Midbrain (tissue), 1 donor: ENCODE results near the gene A3GALT2.
A peak's percentile ranks its signal among the peaks of the same experiment; 100 is the strongest.

Source experiments
- DNase-seq: peaks from one replicate; lab custom pipeline; 2025; lab: John Stamatoyannopoulos, UW

The A3GALT2 gene

DNA sequence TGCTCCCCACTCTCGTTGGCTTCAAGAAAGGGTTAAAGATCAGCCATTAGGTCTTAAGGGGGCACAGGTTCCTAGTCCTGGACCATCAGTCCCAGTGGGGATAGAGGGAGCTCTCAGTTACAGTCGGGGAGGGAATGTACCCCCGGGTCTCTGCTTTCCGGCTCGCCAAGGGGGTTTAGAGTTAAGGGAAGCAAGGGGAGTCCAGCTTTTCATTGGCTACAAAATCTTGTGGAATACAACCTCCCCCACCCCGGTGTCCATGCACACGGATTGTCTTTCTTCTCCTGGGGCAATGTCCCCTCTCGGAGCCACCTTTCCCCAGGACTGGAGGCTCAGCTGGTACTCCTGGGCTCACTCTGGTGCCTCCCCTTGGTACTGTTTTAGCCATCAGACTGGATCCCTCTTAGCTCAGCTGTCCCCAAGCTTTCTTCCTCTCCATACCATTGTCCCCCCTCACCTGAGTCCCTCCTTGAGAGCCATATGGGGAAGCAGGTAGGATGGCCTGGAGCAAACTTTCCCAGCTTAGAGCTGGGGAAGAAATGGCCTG, at the start of gene A3GALT2:
TSS of gene A3GALT2 (minus strand) at position 480 of the 547 bp plus-strand sequence. CDS start at position 480, 0 bp downstream.
- DNase-seq = no peak

DNA sequence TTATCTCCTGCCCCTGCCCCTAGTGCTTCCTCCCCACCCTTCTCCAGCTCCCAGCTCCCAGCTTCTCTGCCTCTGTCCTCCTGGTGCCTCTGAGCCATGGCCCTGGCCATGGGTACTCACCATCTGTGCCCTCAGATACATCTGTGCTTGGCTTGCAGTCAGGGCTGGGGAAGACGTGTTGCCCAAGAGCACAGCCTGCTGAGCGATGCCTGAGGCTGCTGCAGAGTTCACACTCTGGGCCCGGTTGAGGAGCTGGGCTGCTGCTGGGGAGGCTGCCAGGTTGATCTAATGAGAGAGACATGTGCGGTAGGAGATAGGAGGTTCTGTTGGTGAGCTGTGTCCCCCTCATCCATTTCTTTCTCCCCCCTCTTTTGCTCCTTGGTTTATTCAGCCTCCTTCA, 49.4 kb upstream of the A3GALT2 start:
- no peak for DNase-seq

DNA sequence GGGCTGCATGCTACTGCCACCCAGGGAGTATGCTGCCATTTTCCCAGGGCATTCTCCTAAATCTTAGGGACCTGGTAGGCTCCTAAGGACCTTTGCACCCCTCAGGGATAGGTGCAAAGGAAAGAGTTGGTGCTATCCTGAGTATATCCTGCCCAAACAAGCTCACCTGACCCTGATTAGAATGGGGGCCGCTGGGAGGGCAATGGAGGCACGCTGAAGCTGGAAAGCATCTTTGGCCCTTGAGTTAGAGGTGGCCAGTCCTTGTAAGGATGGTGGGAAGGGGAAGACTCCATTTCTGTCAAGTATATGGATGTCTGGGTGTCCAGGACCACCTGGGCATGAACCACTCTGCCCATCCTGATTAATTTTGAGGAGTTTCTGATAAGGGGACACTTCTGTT, 48.9 kb upstream of the A3GALT2 start:
- DNase-seq = no peak

DNA sequence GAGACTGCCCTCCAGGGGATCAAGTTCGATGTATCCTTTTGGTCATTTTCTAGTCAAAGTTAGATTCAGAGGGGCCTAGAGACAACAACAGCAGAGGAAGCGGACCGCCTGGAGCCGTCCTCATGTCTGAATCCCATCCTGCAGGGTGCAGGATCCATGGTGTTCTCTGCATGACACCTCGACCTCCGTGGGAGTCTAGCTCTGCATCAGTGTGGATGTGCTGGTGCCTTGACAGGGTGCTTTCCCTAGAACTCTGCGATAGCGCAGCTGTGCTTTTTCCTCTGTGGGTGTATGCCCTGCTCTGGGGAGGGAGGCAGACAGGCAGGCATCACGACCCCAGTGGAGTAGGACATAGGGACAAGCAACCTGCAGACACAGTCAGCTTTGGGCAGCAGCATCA, 48.2 kb upstream of the A3GALT2 start:
- DNase-seq = no peak

DNA sequence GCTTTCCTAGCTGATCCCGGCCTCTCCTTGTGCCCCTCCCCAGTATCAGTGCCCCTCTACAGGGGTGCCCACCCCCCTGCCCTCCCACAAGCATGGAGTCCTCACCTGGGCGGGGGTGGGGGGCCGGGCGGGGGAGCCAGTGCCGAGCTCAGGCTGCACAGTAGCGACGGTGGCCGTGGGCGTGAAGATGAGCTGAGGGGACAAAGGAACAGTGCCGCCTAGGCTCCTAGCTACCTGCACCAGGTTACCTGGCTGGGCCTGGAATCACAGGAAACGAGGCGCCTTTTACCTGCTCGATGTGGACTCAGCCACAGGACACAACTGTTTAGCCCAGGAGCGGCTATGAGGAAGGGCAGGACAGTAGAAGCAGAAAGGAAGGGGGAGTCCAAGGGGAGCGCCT, 47.5 kb upstream of the A3GALT2 start:
- no peak for DNase-seq

DNA sequence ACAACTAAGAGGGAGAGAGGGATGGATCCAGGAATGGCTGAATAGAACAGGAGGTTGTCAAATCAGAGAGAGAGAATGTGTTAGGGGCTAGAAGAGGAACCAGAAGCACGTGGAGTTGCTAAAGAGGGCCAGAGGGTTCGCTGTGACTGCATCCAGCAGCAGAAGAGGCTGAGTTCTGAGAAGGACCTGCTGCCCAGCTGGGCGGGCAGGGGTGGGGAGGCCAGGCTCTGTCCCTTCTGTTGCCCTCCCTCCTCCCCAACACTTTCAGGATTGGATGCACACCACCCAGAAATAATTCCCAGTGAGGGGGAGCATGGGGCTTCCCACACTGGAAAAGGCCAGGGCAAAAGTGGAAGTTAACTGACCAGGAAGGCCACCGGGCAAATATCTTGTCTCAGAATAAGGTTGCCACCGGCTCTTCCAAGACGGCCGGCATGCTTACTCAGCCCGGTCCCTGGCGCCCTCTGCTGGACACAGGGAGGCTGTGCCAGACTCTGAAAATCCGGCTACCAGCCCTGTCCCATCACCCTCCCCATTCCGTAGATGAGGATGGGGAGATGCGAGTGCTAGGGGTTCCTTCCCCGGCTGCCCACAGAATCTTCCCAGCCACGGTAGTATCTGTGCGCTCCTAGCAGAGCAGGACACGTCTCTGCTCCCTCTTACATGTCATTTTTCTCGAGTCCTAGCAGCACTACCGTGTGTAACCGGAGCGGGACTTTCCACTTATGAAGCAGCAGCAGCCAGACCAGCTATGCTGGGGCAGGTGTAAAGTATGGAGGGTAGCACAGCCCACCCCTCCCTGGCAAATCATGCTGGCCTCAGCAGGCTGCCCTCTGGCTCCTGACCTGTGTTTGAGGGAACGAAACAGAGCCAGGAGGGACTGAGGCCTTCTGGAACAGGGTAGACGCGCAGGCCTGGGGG, 46.8 kb upstream of the A3GALT2 start:
- peak; percentile 92 for DNase-seq

DNA sequence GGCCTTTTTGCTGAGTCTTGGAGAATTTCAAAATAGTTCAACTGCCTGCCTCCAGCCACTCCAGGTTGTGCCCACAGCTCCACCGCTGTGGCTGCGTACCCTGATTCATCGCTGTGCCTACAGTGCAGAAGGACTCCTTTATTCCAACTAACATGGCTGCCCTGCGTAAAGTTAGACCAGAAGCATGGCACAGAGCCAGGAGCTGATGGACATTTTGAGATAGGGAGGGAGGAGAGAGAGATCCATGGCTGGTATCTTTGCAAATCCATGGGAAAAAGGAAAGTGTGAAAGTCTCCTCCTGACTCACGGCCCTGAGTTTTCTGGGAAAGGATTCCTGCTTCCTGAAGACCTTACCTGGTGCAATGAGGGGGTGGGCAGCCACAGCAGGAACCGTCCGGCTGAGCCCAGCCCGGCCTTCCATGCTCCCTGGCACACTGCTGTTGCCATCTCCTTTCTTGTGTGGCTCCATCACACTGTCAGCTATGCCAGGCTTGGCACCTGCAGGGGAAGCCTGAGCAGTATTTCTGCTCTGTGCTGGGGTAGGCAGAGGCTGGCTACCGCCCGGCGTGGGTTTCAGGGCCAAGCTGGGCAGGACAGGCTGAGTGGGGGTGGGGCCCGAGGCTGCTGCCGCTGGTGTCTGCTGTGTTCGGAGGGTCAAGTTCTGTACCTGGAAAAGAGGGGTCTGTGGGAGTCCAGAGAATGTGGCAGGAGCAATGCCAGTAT, 46.0 kb upstream of the A3GALT2 start:
- no peak for DNase-seq

DNA sequence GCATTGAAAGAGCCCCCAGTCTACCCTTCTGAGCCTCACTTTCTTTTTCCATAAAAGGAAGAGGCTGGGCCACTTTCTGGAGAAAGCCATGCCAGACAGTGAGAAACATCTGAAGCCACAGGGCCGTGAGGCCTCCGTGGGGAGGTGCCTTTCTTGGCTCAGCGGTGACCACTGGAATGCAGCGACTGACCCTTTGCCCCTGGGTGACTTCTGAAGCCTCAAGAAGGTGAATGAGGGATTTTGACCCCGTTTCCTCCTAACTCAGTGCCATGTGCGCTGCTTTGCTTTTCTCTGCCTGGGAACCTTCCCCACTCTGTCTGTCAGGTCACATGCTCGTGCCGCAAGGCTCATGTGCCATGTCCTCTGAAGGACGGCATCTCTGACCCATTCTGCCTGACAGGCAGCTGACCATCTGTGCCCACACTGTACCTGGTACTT, 44.7 kb upstream of the A3GALT2 start:
- DNase-seq = no peak

DNA sequence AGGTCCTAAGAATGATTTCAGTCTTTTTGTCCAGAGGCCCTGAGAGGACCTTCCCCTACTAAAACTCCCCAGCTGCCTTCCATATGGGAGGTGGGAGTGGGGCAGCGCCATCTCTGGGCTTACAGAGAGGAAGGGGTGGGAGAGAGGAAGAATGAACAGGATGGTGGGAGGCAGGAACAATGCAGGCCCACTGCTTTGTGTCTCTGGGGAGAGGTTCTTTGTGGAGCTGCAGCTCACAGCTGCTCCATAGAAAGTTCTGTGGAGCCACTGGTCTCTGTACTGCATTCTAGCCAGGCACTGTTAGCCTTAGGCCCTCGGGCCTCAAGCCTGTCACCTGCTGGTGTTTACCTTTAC, 43.6 kb upstream of the A3GALT2 start:
- no peak for DNase-seq

DNA sequence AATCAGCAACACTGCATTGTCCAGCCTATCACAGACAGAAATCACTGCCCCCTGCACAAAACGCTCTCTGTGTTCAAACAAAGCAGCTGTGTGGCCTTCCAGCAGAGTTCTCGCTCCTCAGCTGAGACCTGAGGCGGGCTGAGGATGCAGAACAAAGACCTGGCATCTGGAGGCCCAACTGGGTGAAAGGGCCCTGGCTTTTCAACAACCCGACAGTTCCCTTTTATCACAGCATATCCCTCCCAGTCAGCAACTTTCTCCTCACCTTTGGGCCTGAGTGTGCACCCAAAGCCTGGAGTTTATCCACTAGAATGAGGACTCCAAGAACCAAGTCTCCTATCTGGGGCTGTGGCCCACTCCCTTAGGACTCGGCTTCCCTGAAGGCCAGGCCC, 42.6 kb upstream of the A3GALT2 start:
- peak; percentile 78 for DNase-seq

DNA sequence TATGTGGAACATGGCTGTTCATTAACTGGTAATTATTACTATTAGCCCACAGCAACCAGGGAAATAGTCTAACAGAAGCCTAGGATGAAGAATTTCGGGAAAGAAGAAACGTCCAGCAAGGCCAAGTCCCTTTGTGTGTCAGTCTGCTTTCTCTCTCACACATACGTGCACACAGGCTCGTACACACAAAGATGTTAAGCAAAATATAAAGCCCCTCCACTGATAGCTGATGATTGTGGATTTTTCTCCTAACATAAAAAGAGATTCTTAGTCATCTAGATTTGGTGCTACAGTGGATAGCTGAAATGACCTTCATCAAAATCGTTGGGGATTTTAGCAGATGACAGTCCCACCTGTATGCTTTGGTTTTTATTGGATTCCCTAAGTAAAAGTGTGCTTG, 42.1 kb upstream of the A3GALT2 start:
- DNase-seq = no peak

DNA sequence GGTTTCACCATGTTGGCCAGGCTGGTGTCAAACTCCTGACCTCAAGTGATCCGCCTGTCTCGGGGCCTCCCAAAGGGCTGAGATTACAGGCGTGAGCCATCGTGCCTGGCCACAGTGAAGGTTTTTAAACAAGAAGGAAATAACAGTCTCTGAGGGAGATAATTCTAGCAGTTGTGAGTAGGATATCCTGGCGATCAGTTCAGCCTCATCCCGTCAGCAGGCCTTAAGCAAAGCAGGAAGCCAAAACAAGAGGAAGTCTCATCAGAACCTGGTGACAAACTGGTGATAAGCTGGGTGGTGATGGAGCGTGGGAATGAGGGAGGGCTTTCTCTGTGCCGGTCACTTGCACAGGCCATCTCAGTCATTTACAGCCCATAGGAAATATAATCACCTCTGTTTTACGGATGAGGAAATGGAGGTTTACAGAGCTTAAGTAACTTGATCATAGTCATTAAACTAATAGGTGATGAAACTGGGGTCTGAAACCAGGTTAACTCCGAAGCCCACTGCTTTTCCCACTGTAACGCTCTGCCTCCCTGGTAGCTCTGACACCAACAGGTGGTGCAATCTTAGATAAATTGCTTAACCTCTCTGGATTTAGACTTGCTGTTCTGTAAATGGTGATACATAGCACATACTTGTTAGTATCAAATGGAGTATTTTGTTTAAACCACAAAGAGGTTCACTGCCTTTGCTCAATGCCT, 40.8 kb upstream of the A3GALT2 start:
- DNase-seq = peak; percentile 16

DNA sequence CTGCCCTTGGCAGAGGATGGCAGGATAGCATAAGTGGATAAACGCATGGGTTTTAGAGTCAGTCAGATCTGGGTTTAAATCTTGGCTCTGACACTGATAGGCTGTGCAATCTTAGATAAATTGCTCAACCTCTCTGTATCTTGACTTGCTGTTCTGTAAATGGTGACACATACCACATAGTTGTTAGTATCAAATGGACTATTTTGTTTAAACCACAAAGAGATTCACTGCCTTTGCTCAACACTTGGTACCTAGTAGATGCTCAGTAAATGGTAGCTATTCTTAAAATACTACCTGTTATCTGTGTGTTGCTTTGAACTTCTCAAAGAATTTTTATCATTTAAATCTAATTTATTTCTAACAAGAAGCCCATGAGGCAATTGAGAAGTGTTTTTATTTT, 39.5 kb upstream of the A3GALT2 start:
- DNase-seq = no peak

DNA sequence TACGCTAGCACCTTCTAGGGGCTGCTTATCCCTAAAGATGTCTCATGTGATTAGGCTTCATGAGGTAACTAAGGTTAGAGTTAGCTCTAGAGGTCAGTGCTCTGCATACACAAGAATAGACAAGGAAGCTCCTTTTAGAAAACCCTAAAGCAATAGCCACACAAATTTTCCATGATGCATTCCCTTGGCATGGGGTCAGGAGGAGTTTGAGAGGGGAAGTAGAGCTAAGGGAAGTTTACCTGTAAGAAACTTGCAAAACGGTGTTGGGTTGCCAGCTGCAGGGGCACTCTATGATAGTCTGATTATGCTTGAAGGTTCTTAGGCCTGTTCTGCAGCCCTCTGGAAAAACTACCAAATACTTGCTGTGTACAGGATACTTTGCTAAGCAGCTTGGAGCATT, 39.0 kb upstream of the A3GALT2 start:
- DNase-seq = no peak

DNA sequence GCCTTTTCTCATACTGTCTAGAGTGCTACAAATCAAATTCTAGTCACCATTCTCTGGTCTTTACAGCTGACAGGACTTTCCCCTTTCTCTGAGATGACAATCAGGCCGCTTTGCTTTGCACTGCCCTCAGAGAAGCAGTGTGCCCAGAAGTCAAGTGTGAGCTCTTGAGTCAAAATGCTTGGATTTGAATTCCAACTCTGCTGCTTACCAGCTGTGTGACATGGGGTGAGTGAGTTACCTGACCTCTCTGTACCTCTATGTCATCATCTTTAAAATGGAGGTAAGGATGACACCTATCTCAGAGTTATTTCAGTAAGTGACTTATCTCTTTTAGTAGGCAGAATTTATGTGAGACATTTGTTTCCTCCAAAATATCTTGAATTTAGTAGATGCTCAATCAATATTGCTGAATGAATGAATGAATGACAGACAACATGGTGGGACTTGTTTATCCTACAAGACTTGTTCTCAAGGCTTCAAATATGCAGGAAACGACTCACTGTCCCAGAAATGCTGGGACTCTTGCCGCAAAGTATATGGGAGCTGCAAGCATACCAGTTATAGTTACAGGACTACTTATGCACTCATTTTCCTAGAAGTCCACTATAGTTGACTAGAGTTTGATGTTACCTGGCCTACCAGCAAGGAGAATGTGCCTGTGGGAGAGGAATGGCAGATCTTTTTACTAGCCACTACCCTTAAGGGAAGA, 38.1 kb upstream of the A3GALT2 start:
- no peak for DNase-seq

DNA sequence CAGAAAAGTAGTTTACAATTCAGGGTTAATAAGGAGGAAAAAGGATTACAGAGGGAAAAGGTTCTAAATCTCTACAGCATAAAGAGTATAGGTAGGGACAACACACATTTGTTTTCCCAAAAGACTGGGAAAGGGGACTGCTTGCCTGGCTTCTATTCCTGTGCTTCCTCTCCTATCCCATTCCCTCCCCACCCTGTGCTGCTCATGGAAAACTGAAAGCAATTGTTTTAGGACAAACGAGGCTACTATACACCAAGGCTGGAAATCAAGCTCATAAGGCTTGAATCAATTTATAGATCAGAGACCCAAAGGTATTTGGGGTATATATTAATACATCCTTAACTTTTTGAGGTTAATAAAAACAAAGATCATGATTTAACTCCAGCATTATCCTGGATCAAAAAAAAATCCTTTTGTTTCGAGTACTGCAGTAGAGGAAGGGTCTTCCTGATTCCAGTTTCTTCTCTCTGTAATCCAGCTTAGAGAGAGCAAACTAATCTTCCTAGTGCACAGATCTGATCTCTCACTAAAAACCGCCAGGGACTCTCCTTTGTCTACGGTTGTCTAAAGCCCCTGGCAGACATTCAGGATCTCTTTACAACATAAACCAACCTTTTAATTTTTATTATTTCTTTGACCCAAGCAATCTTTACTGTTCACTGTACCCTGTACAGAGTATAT, 37.4 kb upstream of the A3GALT2 start:
- peak; percentile 62 for DNase-seq

DNA sequence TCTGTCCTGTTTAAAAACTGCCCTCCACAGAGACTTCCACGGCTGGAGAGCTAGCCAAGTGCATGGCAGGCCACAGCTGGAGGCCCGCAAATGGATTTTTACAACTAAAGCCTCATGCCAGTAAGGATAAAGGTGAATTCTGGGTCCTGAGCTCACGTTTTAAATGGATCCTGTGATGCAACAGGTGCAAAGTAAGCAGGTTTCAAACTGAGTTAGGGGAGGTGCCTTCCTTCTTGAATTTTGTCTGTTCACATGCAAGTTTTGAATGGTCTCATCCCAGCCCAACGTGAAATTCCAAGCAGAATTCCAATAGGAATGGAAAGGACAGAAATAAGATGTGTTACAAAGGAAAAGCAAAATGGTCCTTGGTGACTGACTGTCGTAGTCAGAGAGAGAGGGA, 36.2 kb upstream of the A3GALT2 start:
- DNase-seq = no peak

DNA sequence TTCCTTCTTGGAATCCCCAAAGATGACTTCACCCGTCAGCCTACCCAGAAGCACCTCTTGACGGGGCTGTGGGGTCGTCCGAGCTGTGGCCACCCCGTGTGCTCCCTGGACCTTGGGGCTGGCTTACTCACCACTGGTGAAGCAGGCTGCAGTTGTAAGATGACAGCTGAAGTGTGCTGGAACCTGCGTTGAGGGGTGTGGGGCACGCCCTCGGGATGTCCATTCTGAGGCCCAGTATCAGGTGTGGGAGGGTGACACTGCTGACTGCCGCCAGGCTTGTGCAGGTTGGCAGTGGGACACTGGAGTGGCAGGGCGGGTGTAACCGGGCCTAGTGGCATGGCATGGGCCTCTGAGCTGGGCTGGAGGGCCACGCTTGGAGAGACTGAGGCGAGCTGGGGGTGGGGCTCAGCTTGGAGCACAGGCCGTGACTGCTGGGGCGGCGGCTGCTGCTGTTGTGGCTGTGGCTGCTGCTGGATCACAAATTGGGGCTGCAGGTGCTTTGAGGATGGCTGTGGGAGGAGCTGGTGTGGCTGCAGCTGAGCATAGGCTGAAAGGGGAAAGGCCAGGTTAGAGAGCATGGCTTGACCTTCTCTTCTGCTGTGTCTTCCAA, 33.9 kb upstream of the A3GALT2 start:
- no peak for DNase-seq

DNA sequence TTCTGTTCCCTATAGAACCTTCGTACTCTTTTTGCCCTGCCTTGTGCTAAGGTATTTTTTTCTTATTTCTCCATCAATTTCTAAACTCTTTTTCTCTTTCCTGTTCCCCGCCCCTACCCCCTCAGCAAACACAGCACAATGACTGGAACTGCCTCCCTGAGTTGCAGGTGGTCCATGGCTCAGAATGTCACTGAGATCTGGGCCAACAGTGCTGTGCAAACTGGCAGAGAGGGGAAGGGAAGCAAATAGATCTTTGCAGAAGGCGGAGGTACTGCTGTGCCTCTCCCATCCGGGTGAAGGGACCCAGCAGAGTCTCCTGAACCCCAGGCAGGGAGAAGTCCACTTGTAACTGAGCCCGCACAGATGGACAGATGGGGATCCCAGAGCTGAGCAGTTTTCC, 32.6 kb upstream of the A3GALT2 start:
- DNase-seq = no peak

DNA sequence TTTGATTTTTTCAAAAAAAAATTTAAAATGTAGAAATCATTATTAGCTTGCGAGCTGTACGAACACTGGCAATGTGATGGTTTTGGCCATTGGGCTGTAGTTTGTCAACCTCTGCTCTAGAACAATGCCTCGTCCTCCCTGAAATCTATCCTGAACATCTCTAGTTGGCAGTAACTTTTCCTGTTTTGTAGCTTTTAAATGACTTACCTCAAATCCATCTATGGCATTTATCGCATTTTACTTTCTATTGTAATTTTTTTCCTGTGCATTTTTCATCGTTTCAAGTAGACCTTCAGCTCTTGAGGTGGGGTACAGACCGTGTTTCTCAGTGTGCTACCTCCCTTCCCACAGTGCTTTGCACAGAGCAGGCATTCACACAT, 30.4 kb upstream of the A3GALT2 start:
- no peak for DNase-seq
